ENCODE results near the gene SNX20.

Gene SNX20

GRCh38 chr16:50627419-50627818 is 53.7 kb downstream of the SNX20 start:
- FAIRE-seq (no peak), DNase-seq (ENCODE audit: insufficient read length, low spot score) (no peak)
- peak; percentile 30 for TF ChIP-seq CTCF (IDR thresholded peaks at IDR 0.05; ENCODE audit: insufficient read depth, missing control alignments)

- DNase-seq (ENCODE audit: insufficient read length, low spot score) (no peak), FAIRE-seq (no peak)
- no peak for TF ChIP-seq CTCF (IDR thresholded peaks at IDR 0.05; ENCODE audit: insufficient read depth, missing control alignments)
Measured at GRCh38 chr16:50626868-50627267, 54.2 kb downstream of the SNX20 start.

GRCh38 chr16:50625374-50625773 is 55.7 kb downstream of the SNX20 start:
- DNase-seq (ENCODE audit: insufficient read length, low spot score) (no peak), FAIRE-seq (no peak)
- no peak for TF ChIP-seq CTCF (IDR thresholded peaks at IDR 0.05; ENCODE audit: insufficient read depth, missing control alignments)

- DNase-seq (ENCODE audit: insufficient read length, low spot score) (no peak), FAIRE-seq (no peak)
- TF ChIP-seq CTCF (IDR thresholded peaks at IDR 0.05; ENCODE audit: insufficient read depth, missing control alignments) = no peak
Measured at GRCh38 chr16:50624449-50624970, 56.6 kb downstream of the SNX20 start.

- no peak for DNase-seq (ENCODE audit: insufficient read length, low spot score)
- no peak for TF ChIP-seq CTCF (IDR thresholded peaks at IDR 0.05; ENCODE audit: insufficient read depth, missing control alignments)
- FAIRE-seq = no peak
Measured at GRCh38 chr16:50622643-50623369, 58.3 kb downstream of the SNX20 start.

GRCh38 chr16:50622029-50622428 is 59.1 kb downstream of the SNX20 start:
- no peak for TF ChIP-seq CTCF (IDR thresholded peaks at IDR 0.05; ENCODE audit: insufficient read depth, missing control alignments)
- DNase-seq (ENCODE audit: insufficient read length, low spot score) (no peak), FAIRE-seq (no peak)
